NOMO-1 (cell line): ENCODE results near the gene SCGB1A1.

ENCODE experiments used
- DNase-seq, 2 experiments: peaks; one replicate each; lab custom pipeline; 2025; ENCODE audit not compliant: unreplicated experiment in 2 of 2; lab: John Stamatoyannopoulos, UW

Gene SCGB1A1

GRCh38 chr11:62398011-62398994 lies 20.5 kb upstream of the SCGB1A1 start:
- peak; percentile 30 to 40 for DNase-seq

GRCh38 chr11:62399172-62399877 lies 19.5 kb upstream of the SCGB1A1 start:
- DNase-seq: no peak

GRCh38 chr11:62399878-62400266 lies 19.0 kb upstream of the SCGB1A1 start:
- DNase-seq: no peak

GRCh38 chr11:62400281-62400680 lies 18.6 kb upstream of the SCGB1A1 start:
- no peak for DNase-seq

GRCh38 chr11:62400760-62401159 lies 18.1 kb upstream of the SCGB1A1 start:
- DNase-seq: no peak

- DNase-seq: no peak
These were observed 17.5 kb upstream of the SCGB1A1 start for GRCh38 chr11:62401356-62401755.

GRCh38 chr11:62401811-62402210 lies 17.0 kb upstream of the SCGB1A1 start:
- DNase-seq: no peak

- DNase-seq: peak; percentile 61 to 69
These were observed 16.4 kb upstream of the SCGB1A1 start for GRCh38 chr11:62402226-62402959.

- DNase-seq: no peak
These were observed 15.7 kb upstream of the SCGB1A1 start for GRCh38 chr11:62402960-62403730.

- DNase-seq: no peak
These were observed 14.4 kb upstream of the SCGB1A1 start for GRCh38 chr11:62404435-62404834.

- no peak for DNase-seq
These were observed 13.9 kb upstream of the SCGB1A1 start for GRCh38 chr11:62404901-62405300.

- no peak for DNase-seq
These were observed 12.8 kb upstream of the SCGB1A1 start for GRCh38 chr11:62406034-62406433.

GRCh38 chr11:62409831-62410230 lies 9.0 kb upstream of the SCGB1A1 start:
- no peak for DNase-seq

- DNase-seq: no peak
These were observed 7.9 kb upstream of the SCGB1A1 start for GRCh38 chr11:62410972-62411371.

GRCh38 chr11:62411524-62411923 lies 7.3 kb upstream of the SCGB1A1 start:
- no peak for DNase-seq

- no peak for DNase-seq
These were observed 5.7 kb upstream of the SCGB1A1 start for GRCh38 chr11:62413060-62413696.

GRCh38 chr11:62416596-62416995 lies 2.2 kb upstream of the SCGB1A1 start:
- no peak for DNase-seq

GRCh38 chr11:62418136-62418535 lies 697 bp upstream of the SCGB1A1 start:
- no peak for DNase-seq

- no peak for DNase-seq
These were observed 589 bp downstream of the SCGB1A1 start for GRCh38 chr11:62419314-62419929.
